ENCODE data around the gene HOXB4. TPM values are rescaled to one million over a fixed set of nuclear protein-coding genes. Genes with fewer than 3 reads are reported as not detected.

The HOXB4 gene
- total RNA-seq, 1 donor = 0.36 TPM

GRCh38 chr17:48616717-48617470, 38.7 kb upstream of the HOXB4 start:
- no peak overlapping the region for H3K4me2 ChIP-seq (ENCODE audit: insufficient read depth, low read length)

GRCh38 chr17:48615963-48616716, 38.0 kb upstream of the HOXB4 start:
- Histone ChIP-seq H3K79me2 (ENCODE audit: insufficient read depth, low read length) (no peaks in the 10 kb centered on the region), H3K36me3 (ENCODE audit: insufficient read depth, low read length) (no peaks in the 10 kb centered on the region), H3K4me1 (ENCODE audit: insufficient read depth, low read length) (no peaks in the 10 kb centered on the region), H3K4me3 (ENCODE audit: insufficient read depth, low read length) (no peak overlapping the region), H4K20me1 (ENCODE audit: insufficient read depth, low read length) (peaks cover 13% of the 10 kb centered on the region), H3K9me3 (ENCODE audit: low read depth, low read length) (no peaks in the 10 kb centered on the region), H3K4me2 (ENCODE audit: insufficient read depth, low read length) (no peak overlapping the region), H3K27ac (ENCODE audit: low read depth, low read length) (no peak overlapping the region), H2AFZ (ENCODE audit: low read length) (no peak overlapping the region), H3K27me3 (ENCODE audit: insufficient read depth, low read length) (peaks cover 97% of the 10 kb centered on the region)
- no peak for TF ChIP-seq CTCF (IDR thresholded peaks at IDR 0.05; ENCODE audit: extremely low read depth, low read depth, low read length)
- DNase-seq (ENCODE audit: insufficient read length, low spot score, missing footprints) = no peak

More at GRCh38 chr17:48616717-48617470, 38.7 kb upstream of the HOXB4 start:
- no peaks in the 10 kb centered on the region for H3K36me3 ChIP-seq (ENCODE audit: insufficient read depth, low read length)
- H3K4me1 ChIP-seq (ENCODE audit: insufficient read depth, low read length) = no peaks in the 10 kb centered on the region
- H3K4me3 ChIP-seq (ENCODE audit: insufficient read depth, low read length) = no peak overlapping the region
- DNase-seq (ENCODE audit: insufficient read length, low spot score, missing footprints) = no peak
- no peak overlapping the region for H3K27ac ChIP-seq (ENCODE audit: low read depth, low read length)
- no peaks in the 10 kb centered on the region for H3K9me3 ChIP-seq (ENCODE audit: low read depth, low read length)
- H2AFZ ChIP-seq (ENCODE audit: low read length) = no peak overlapping the region
- peaks cover 97% of the 10 kb centered on the region for H3K27me3 ChIP-seq (ENCODE audit: insufficient read depth, low read length)
- H3K79me2 ChIP-seq (ENCODE audit: insufficient read depth, low read length) = no peaks in the 10 kb centered on the region
- peaks cover 13% of the 10 kb centered on the region for H4K20me1 ChIP-seq (ENCODE audit: insufficient read depth, low read length)
- TF ChIP-seq CTCF (IDR thresholded peaks at IDR 0.05; ENCODE audit: extremely low read depth, low read depth, low read length) = no peak

GRCh38 chr17:48615047-48615962, 37.2 kb upstream of the HOXB4 start, which contains the start of gene HOXB8:
Gene HOXB8 (minus strand): TSS chr17:48615292. CDS start chr17:48614704, 588 bp downstream.
- H3K4me3 ChIP-seq (ENCODE audit: insufficient read depth, low read length) = no peak within 1 kb of the TSS
- H3K27me3 ChIP-seq (ENCODE audit: insufficient read depth, low read length) = peaks cover 97% of the 10 kb centered on the region
- DNase-seq (ENCODE audit: insufficient read length, low spot score, missing footprints) = no peak
- H3K4me2 ChIP-seq (ENCODE audit: insufficient read depth, low read length) = no peak within 1 kb of the TSS
- H3K4me1 ChIP-seq (ENCODE audit: insufficient read depth, low read length) = no peaks in the 10 kb centered on the region
- H3K36me3 ChIP-seq (ENCODE audit: insufficient read depth, low read length) = no peaks in the 10 kb centered on the region
- H2AFZ ChIP-seq (ENCODE audit: low read length) = no peak within 1 kb of the TSS
- TF ChIP-seq CTCF (IDR thresholded peaks at IDR 0.05; ENCODE audit: extremely low read depth, low read depth, low read length) = no peak
- peaks cover 11% of the 10 kb centered on the region for H4K20me1 ChIP-seq (ENCODE audit: insufficient read depth, low read length)
- no peaks in the 10 kb centered on the region for H3K9me3 ChIP-seq (ENCODE audit: low read depth, low read length)
- no peak within 1 kb of the TSS for H3K27ac ChIP-seq (ENCODE audit: low read depth, low read length)
- no peaks in the 10 kb centered on the region for H3K79me2 ChIP-seq (ENCODE audit: insufficient read depth, low read length)
